Hepatocyte (in vitro differentiated cells): ENCODE results near the gene PWP2. TPM values are rescaled to one million over a fixed set of nuclear protein-coding genes. Genes with fewer than 3 reads are reported as not detected.

Experiments
- DNase-seq: peaks from one replicate; pipeline ENCODE4 v3.0.0-alpha.2; 2016; ENCODE audit warnings: low spot score
- H2AFZ ChIP-seq: fragments of 200-600 bp; sonication (generic); 2 replicates; pipeline ENCODE4 v1.6.0; 2016; ENCODE audit warnings: antibody characterized with exemption, mild to moderate bottlenecking
- H3K27ac ChIP-seq: fragments of 200-600 bp; sonication (generic); 2 replicates; pipeline ENCODE4 v1.5.1; 2016; ENCODE audit warnings: mild to moderate bottlenecking
- H3K27me3 ChIP-seq: fragments of 200-600 bp; sonication (generic); 2 replicates; pipeline ENCODE4 v1.6.1; 2016
- H3K36me3 ChIP-seq: fragments of 200-600 bp; sonication (generic); replicated peaks from 2 replicates; pipeline ENCODE4 v1.5.1; 2016; ENCODE audit warnings: low read depth; ENCODE audit not compliant: insufficient read depth
- H3K4me1 ChIP-seq: fragments of 200-600 bp; sonication (generic); 2 replicates; pipeline ENCODE4 v1.5.1; 2016; ENCODE audit warnings: mild to moderate bottlenecking, moderate library complexity; ENCODE audit not compliant: insufficient read depth
- H3K4me2 ChIP-seq: fragments of 200-600 bp; sonication (generic); 2 replicates; pipeline ENCODE4 v1.6.0; 2016
- H3K4me3 ChIP-seq: fragments of 200-600 bp; sonication (generic); 2 replicates; pipeline ENCODE4 v1.5.1; 2016; ENCODE audit warnings: mild to moderate bottlenecking
- H3K79me2 ChIP-seq: fragments of 200-600 bp; sonication (generic); 2 replicates; pipeline ENCODE4 v1.6.0; 2017; ENCODE audit warnings: mild to moderate bottlenecking
- H3K9me2 ChIP-seq: fragments of 200-600 bp; sonication (generic); replicated peaks from 2 replicates; pipeline ENCODE4 v1.6.0; 2017; ENCODE audit warnings: mild to moderate bottlenecking; ENCODE audit not compliant: insufficient read depth
- H3K9me3 ChIP-seq: fragments of 200-600 bp; sonication (generic); 2 replicates; pipeline ENCODE4 v1.5.1; 2016; ENCODE audit warnings: low read depth, mild to moderate bottlenecking
- H4K20me1 ChIP-seq: fragments of 200-600 bp; sonication (generic); 2 replicates; pipeline ENCODE4 v1.6.0; 2016; ENCODE audit warnings: mild to moderate bottlenecking; ENCODE audit not compliant: insufficient read depth, poor library complexity, severe bottlenecking
- CTCF ChIP-seq: fragments of 200-600 bp; sonication (generic); IDR thresholded peaks from 2 replicates; pipeline ENCODE4 v1.5.1; 2016; ENCODE audit warnings: antibody characterized with exemption, mild to moderate bottlenecking; ENCODE audit not compliant: poor library complexity
- EZH2 ChIP-seq: fragments of 200-600 bp; sonication (generic); IDR thresholded peaks from 2 replicates; pipeline ENCODE4 v1.6.1; 2016; ENCODE audit warnings: antibody characterized with exemption, mild to moderate bottlenecking, borderline replicate concordance
- EZH2phosphoT487 ChIP-seq: fragments of 200-600 bp; sonication (generic); IDR thresholded peaks from one replicate; pipeline ENCODE4 v1.6.1; 2018; ENCODE audit warnings: antibody characterized with exemption, mild to moderate bottlenecking, low read depth, moderate library complexity; ENCODE audit not compliant: unreplicated experiment, severe bottlenecking
- WGBS: methylation state at CpG from one replicate; pipeline ENCODE4 v1.1.6; 2016; ENCODE audit warnings: low lambda C conversion rate; ENCODE audit errors: missing lambda C conversion rate; 5-methylcytosine and 5-hydroxymethylcytosine counted together
- polyA plus RNA-seq: library from polyadenylated mRNA; unstranded; fragments of >200 nt; fragmentation: Nextera tagmentation; extraction: Ambion mirVana; gene quantifications from 2 replicates; pipeline ENCODE4 v1.2.1, GENCODE V29; 2016
- total RNA-seq: library from RNA; depleted of rRNA; stranded (reverse); fragments of >200 nt; gene quantifications from 2 replicates; pipeline ENCODE4 v1.2.3, GENCODE V29; 2014

The PWP2 gene
- total and polyA plus RNA-seq, 2 experiments from 2014 or later, result 0.36 to 1.3 TPM

- Histone ChIP-seq H4K20me1 (no peaks in the 10 kb centered on the region), H3K4me2 (no peak overlapping the region), H3K9me3 (no peaks in the 10 kb centered on the region), H3K79me2 (peaks cover 15% of the 10 kb centered on the region), H2AFZ (no peak overlapping the region), H3K4me1 (no peaks in the 10 kb centered on the region), H3K9me2 (no peaks in the 10 kb centered on the region), H3K36me3 (no peaks in the 10 kb centered on the region), H3K27ac (no peak overlapping the region), H3K4me3 (no peak overlapping the region), H3K27me3 (no peaks in the 10 kb centered on the region)
- DNase-seq, result no peak
- 98% methylated on average over 7 of the region's 7 CpGs for WGBS
- TF ChIP-seq EZH2 (no peak), CTCF (no peak), EZH2phosphoT487 (no peak)
Observed at GRCh38 chr21:44070391-44070790, 36.8 kb upstream of the PWP2 start.

- no peaks in the 10 kb centered on the region for H4K20me1 ChIP-seq
- H3K9me3 ChIP-seq, result no peaks in the 10 kb centered on the region
- no peak overlapping the region for H3K27ac ChIP-seq
- no peak overlapping the region for H2AFZ ChIP-seq
- no peaks in the 10 kb centered on the region for H3K27me3 ChIP-seq
- no peaks in the 10 kb centered on the region for H3K4me1 ChIP-seq
- TF ChIP-seq EZH2, result no peak
- TF ChIP-seq EZH2phosphoT487, result no peak
- TF ChIP-seq CTCF, result no peak
- no peaks in the 10 kb centered on the region for H3K9me2 ChIP-seq
- no peak for DNase-seq
- 94% methylated on average over 15 of the region's 15 CpGs for WGBS
- no peak overlapping the region for H3K4me2 ChIP-seq
- no peaks in the 10 kb centered on the region for H3K36me3 ChIP-seq
- peaks cover 6% of the 10 kb centered on the region for H3K79me2 ChIP-seq
- no peak overlapping the region for H3K4me3 ChIP-seq
Observed at GRCh38 chr21:44071359-44072104, 35.7 kb upstream of the PWP2 start.

- no peak overlapping the region for H3K4me3 ChIP-seq
- H3K36me3 ChIP-seq, result no peaks in the 10 kb centered on the region
- no peak for DNase-seq
- H4K20me1 ChIP-seq, result no peaks in the 10 kb centered on the region
- no peak overlapping the region for H3K27ac ChIP-seq
- H3K9me2 ChIP-seq, result no peaks in the 10 kb centered on the region
- H3K79me2 ChIP-seq, result peaks cover 5% of the 10 kb centered on the region
- 97% methylated on average over 15 of the region's 15 CpGs for WGBS
- no peak for TF ChIP-seq EZH2
- TF ChIP-seq EZH2phosphoT487, result no peak
- no peak for TF ChIP-seq CTCF
- H3K4me1 ChIP-seq, result no peaks in the 10 kb centered on the region
- H3K4me2 ChIP-seq, result no peak overlapping the region
- no peak overlapping the region for H2AFZ ChIP-seq
- no peaks in the 10 kb centered on the region for H3K9me3 ChIP-seq
- H3K27me3 ChIP-seq, result no peaks in the 10 kb centered on the region
Observed at GRCh38 chr21:44072111-44072510, 35.1 kb upstream of the PWP2 start.
